GM18868 (cell line): Measurements from ENCODE around the gene SH2D6.
"Not testable (repeated sequence)": the region's sequence is repeated elsewhere in the genome, so short reads cannot be mapped to it uniquely, and the experiment has no call there.

ENCODE experiments used
- ATAC-seq: cut with Tn5 transposase; IDR thresholded peaks from one replicate; pipeline ENCODE4 v1.9.1; 2021; ENCODE audit warnings: mild to moderate bottlenecking, moderate library complexity; ENCODE audit not compliant: unreplicated experiment

The SH2D6 gene

GRCh38 chr2:85397925-85398331 is 20.6 kb upstream of the SH2D6 start:
- ATAC-seq, result no peak

- ATAC-seq, result no peak
Measured at GRCh38 chr2:85398426-85399182, 19.9 kb upstream of the SH2D6 start.

GRCh38 chr2:85399183-85399455 is 19.4 kb upstream of the SH2D6 start:
- no peak for ATAC-seq

GRCh38 chr2:85400023-85400422 is 18.5 kb upstream of the SH2D6 start:
- no peak for ATAC-seq

GRCh38 chr2:85400541-85401463 is 17.7 kb upstream of the SH2D6 start:
- ATAC-seq, result no peak

- no peak for ATAC-seq
Measured at GRCh38 chr2:85401464-85401805, 17.1 kb upstream of the SH2D6 start.

GRCh38 chr2:85401844-85402243 is 16.7 kb upstream of the SH2D6 start:
- no peak for ATAC-seq

- peak; percentile 48 for ATAC-seq
Measured at GRCh38 chr2:85405201-85406059, 13.1 kb upstream of the SH2D6 start.

GRCh38 chr2:85409845-85410583 is 8.5 kb upstream of the SH2D6 start, which contains the start of gene CAPG:
Gene CAPG (minus strand): TSS chr2:85410366. CDS start chr2:85402145, 8,221 bp downstream.
- ATAC-seq, result peak; percentile 61

- ATAC-seq, result no peak
Measured at GRCh38 chr2:85410584-85411404, 7.7 kb upstream of the SH2D6 start.

- no peak for ATAC-seq
Measured at GRCh38 chr2:85411405-85411748, 7.1 kb upstream of the SH2D6 start.

- peak; percentile 34 for ATAC-seq
Measured at GRCh38 chr2:85413592-85414420, 4.7 kb upstream of the SH2D6 start.

GRCh38 chr2:85414421-85414759 is 4.1 kb upstream of the SH2D6 start:
- ATAC-seq, result not testable (repeated sequence)

- no peak for ATAC-seq
Measured at GRCh38 chr2:85414761-85415553, 3.6 kb upstream of the SH2D6 start.

GRCh38 chr2:85415980-85416650 is 2.4 kb upstream of the SH2D6 start:
- ATAC-seq, result no peak

GRCh38 chr2:85419009-85419675 is 628 bp downstream of the SH2D6 start:
- no peak for ATAC-seq
